Stimulated activated CD4-positive, alpha-beta T cell treated with anti-CD3 and anti-CD28 coated beads, Interleukin-12 subunit alpha, Interleukin-12 subunit beta, amount 100 ng/mL, for 24 hours (primary cell): ENCODE measurements around the gene DYRK3.

ENCODE experiments used
- DNase-seq, 2 experiments: peaks; one replicate each; pipeline ENCODE4 v3.0.0-alpha.2; 2020; ENCODE audit warnings: low read depth in 2 of 2

The DYRK3 gene

GRCh38 chr1:206684003-206684402 lies 48.7 kb downstream of the DYRK3 start:
- no peak for DNase-seq

- peak; percentile 54 to 57 for DNase-seq
Observed at GRCh38 chr1:206684478-206685333, 49.4 kb downstream of the DYRK3 start, which contains the start of gene MAPKAPK2. Gene MAPKAPK2 (plus strand): TSS chr1:206684905. CDS start chr1:206685230, 325 bp downstream.

- DNase-seq, result peak in 1 of 2 experiments; percentile 17
Observed at GRCh38 chr1:206685334-206685768, 50.0 kb downstream of the DYRK3 start.

GRCh38 chr1:206685769-206686477 lies 50.6 kb downstream of the DYRK3 start:
- peak in 1 of 2 experiments; percentile 33 for DNase-seq

GRCh38 chr1:206686478-206687249 lies 51.3 kb downstream of the DYRK3 start:
- DNase-seq, result no peak

- DNase-seq, result no peak
Observed at GRCh38 chr1:206687251-206687914, 52.0 kb downstream of the DYRK3 start.

GRCh38 chr1:206687915-206688442 lies 52.6 kb downstream of the DYRK3 start:
- no peak for DNase-seq

- DNase-seq, result no peak
Observed at GRCh38 chr1:206690516-206690915, 55.2 kb downstream of the DYRK3 start.

GRCh38 chr1:206691604-206692003 lies 56.3 kb downstream of the DYRK3 start:
- no peak for DNase-seq

GRCh38 chr1:206693029-206693428 lies 57.7 kb downstream of the DYRK3 start:
- no peak for DNase-seq

- no peak for DNase-seq
Observed at GRCh38 chr1:206693592-206693991, 58.3 kb downstream of the DYRK3 start.

GRCh38 chr1:206694171-206695124 lies 59.1 kb downstream of the DYRK3 start:
- DNase-seq, result no peak

GRCh38 chr1:206695733-206696132 lies 60.4 kb downstream of the DYRK3 start:
- DNase-seq, result no peak

- no peak for DNase-seq
Observed at GRCh38 chr1:206696812-206697585, 61.7 kb downstream of the DYRK3 start.

- no peak for DNase-seq
Observed at GRCh38 chr1:206698011-206698410, 62.7 kb downstream of the DYRK3 start.
